H1 (cell line): ENCODE data around the gene TFF2.

Experiments
- CEBPB ChIP-seq: IDR thresholded peaks from 2 replicates; pipeline ENCODE4 v1.6.1; 2012; ENCODE audit warnings: low read depth, low read length
- CREB1 ChIP-seq: IDR thresholded peaks from 2 replicates; pipeline ENCODE4 v1.6.1; 2012; ENCODE audit warnings: inconsistent platforms
- EZH2 ChIP-seq: fragments of 200-600 bp; sonication (generic); IDR thresholded peaks from 2 replicates; pipeline ENCODE4 v1.7.1; 2012; ENCODE audit warnings: low read depth, mild to moderate bottlenecking, moderate library complexity, low read length, inconsistent platforms; ENCODE audit not compliant: severe bottlenecking
- HDAC6 ChIP-seq: IDR thresholded peaks from one replicate; pipeline ENCODE4 v1.7.1; 2012; ENCODE audit warnings: low read depth, mild to moderate bottlenecking, inconsistent platforms, low read length, moderate library complexity
- KDM5A ChIP-seq: fragments of 200-600 bp; IDR thresholded peaks from 2 replicates; pipeline ENCODE4 v1.7.1; 2012; ENCODE audit warnings: mild to moderate bottlenecking, low read length, inconsistent platforms, mixed read lengths
- POLR2A ChIP-seq, 2 experiments: IDR thresholded peaks; 1 replicate in 1 of 2; 2 replicates in 1 of 2; pipeline ENCODE4 v1.6.1; 2011; ENCODE audit warnings: low read depth in 2 of 2, low read length in 2 of 2, mild to moderate bottlenecking in 2 of 2; ENCODE audit errors: control extremely low read depth in 1 of 2
- RBBP5 ChIP-seq: IDR thresholded peaks from 2 replicates; pipeline ENCODE4 v1.7.1; 2012; ENCODE audit warnings: low read depth, mild to moderate bottlenecking, inconsistent platforms, low read length, moderate library complexity, borderline replicate concordance
- RFX5 ChIP-seq: IDR thresholded peaks from 2 replicates; pipeline ENCODE4 v1.6.1; 2011; ENCODE audit warnings: low read depth, low read length, improper control_type of control experiment, borderline replicate concordance
- SIN3A ChIP-seq, 2 experiments: IDR thresholded peaks in 1 of 2; conservative IDR thresholded peaks in 1 of 2; 2 replicates each; pipeline ENCODE4 v1.6.1; 2011 to 2012; ENCODE audit warnings: low read length in 2 of 2, improper control_type of control experiment in 1 of 2, low read depth in 1 of 2, mild to moderate bottlenecking in 1 of 2
- SP4 ChIP-seq: IDR thresholded peaks from 2 replicates; pipeline ENCODE4 v1.6.1; 2012; ENCODE audit warnings: low read length, inconsistent platforms
- TF ChIP-seq, protein P1 (sequence below), 3 experiments: IDR thresholded peaks; 1 replicate in 2 of 3; 2 replicates in 1 of 3; pipeline versions ENCODE4 v1.5.1 to v1.6.1; 2011; ENCODE audit warnings: low read length in 3 of 3, mild to moderate bottlenecking in 3 of 3, inconsistent platforms in 2 of 3, low read depth in 1 of 3, moderate library complexity in 1 of 3; ENCODE audit not compliant: insufficient read depth in 1 of 3; ENCODE audit errors: control extremely low read depth in 1 of 3

DNA sequence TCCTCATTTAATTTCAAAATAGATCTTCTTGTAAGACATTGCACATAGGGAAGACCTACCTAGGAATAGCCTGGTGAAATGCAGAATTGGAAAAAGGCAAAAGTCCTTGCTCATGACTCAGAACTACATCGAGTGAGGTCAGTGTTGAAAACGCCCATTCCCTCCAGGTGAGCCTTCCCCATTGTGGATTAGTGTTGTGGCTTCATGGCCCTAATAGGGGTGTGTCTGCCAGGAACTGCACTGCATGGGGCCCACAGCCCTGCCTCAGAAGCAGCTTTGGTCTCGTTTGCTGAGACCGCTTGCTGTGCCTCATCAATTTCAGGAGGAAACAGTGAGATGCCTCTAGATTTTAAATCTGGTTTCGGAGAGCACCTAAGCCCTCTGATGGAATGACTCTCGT is 52.6 kb downstream of the TFF2 start:
- TF ChIP-seq KDM5A (no peak), RBBP5 (no peak), SIN3A (conservative IDR thresholded peaks at IDR 0.05 in 1 of 2, IDR thresholded peaks at IDR 0.05 in 1 of 2; ENCODE audit: low read depth in 1 of 2, low read length in 2 of 2) (no peak), CEBPB (no peak), CREB1 (no peak), POLR2A (IDR thresholded peaks at IDR 0.05; ENCODE audit: control extremely low read depth in 1 of 2, low read depth in 2 of 2, low read length in 2 of 2) (no peak), RFX5 (no peak), HDAC6 (no peak), SP4 (no peak), EZH2 (no peak)
- TF ChIP-seq, protein P1, sequence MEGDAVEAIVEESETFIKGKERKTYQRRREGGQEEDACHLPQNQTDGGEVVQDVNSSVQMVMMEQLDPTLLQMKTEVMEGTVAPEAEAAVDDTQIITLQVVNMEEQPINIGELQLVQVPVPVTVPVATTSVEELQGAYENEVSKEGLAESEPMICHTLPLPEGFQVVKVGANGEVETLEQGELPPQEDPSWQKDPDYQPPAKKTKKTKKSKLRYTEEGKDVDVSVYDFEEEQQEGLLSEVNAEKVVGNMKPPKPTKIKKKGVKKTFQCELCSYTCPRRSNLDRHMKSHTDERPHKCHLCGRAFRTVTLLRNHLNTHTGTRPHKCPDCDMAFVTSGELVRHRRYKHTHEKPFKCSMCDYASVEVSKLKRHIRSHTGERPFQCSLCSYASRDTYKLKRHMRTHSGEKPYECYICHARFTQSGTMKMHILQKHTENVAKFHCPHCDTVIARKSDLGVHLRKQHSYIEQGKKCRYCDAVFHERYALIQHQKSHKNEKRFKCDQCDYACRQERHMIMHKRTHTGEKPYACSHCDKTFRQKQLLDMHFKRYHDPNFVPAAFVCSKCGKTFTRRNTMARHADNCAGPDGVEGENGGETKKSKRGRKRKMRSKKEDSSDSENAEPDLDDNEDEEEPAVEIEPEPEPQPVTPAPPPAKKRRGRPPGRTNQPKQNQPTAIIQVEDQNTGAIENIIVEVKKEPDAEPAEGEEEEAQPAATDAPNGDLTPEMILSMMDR (IDR thresholded peaks at IDR 0.05; ENCODE audit: control extremely low read depth in 1 of 3, insufficient read depth in 1 of 3, low read depth in 1 of 3, low read length in 3 of 3) = no peak
